Inferior parietal cortex (tissue), 1 donor: ENCODE data around the gene MYL5.
"Not testable (repeated sequence)": the region's sequence is repeated elsewhere in the genome, so short reads cannot be mapped to it uniquely, and the experiment has no call there.

ENCODE experiments used
- DNase-seq: peaks from one replicate; pipeline ENCODE4 v3.0.0-alpha.2; 2016; ENCODE audit errors: extremely low spot score

MYL5 gene, protein sequence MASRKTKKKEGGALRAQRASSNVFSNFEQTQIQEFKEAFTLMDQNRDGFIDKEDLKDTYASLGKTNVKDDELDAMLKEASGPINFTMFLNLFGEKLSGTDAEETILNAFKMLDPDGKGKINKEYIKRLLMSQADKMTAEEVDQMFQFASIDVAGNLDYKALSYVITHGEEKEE

GRCh38 chr4:674172-675035 lies at the start of gene MYL5, which contains the start of gene ATP5ME:
MYL5 (plus strand) TSS chr4:674542; CDS start chr4:678027, 3,485 bp downstream.
ATP5ME (minus strand) TSS chr4:674276; CDS start chr4:674247, 29 bp downstream.
- DNase-seq: peak; percentile 96

GRCh38 chr4:624705-625590 lies 49.4 kb upstream of the MYL5 start, which contains the start of gene PDE6B:
PDE6B (plus strand) TSS chr4:625573; CDS start chr4:625627, 54 bp downstream.
- DNase-seq: no peak

GRCh38 chr4:625631-626161 lies 48.6 kb upstream of the MYL5 start:
- no peak for DNase-seq

- no peak for DNase-seq
Observed at GRCh38 chr4:626201-627091, 47.9 kb upstream of the MYL5 start.

DNA sequence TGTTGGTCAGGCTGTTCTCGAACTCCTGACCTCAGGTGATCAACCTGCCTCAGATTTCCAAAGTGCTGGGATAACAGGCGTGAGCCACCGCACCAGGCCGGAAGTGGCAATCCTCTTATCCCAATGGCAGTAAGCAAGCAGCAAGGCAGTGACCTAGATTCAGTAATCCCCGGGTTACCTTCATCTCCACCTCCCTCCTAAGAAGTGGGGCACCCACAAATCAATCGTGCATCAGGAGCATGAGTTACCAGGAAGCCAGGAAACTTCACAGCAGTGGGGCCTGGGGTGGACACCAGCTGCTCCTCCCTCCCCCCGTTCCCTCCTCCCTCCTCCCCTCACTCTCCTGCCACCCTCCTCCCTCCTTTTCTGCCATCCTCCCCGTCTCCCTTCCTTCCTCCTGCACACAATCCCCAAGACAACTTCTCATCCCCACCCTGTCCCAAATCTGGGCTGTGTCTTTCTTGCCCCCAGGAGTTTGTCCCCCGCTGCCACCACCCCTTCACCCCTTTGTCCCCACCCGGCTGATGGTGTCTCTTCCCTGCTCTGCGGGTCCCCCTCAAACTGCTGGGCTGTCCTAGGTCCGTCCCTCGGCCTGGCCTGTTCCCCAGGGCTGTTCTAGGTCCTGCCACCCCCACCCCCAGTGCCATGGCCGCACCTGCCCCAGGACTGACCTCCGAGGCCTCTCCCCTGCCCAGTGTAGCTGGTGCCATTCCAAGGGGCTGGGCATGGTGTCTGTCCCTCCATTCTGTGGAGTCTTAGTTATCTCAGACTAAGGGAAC lies 46.8 kb upstream of the MYL5 start:
- DNase-seq: no peak

GRCh38 chr4:628311-628741 lies 46.0 kb upstream of the MYL5 start:
- DNase-seq: no peak

- DNase-seq: no peak
Observed at GRCh38 chr4:628821-629635, 45.3 kb upstream of the MYL5 start.

DNA sequence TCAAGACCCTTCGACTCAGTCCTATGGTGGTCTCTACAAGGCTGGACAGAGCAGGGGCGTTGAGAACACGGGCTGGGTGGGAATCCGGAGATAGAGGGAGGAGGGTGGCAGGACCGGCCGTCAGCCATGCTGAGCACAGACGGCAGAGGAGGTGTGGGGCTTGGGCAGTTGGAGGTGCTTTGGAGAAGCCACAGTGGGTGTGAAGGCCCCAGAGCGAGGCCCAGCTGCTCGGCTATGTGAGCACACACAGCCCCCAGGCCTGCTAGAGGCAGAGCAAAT lies 44.8 kb upstream of the MYL5 start:
- no peak for DNase-seq

GRCh38 chr4:629915-630641 lies 44.3 kb upstream of the MYL5 start:
- no peak for DNase-seq

DNA sequence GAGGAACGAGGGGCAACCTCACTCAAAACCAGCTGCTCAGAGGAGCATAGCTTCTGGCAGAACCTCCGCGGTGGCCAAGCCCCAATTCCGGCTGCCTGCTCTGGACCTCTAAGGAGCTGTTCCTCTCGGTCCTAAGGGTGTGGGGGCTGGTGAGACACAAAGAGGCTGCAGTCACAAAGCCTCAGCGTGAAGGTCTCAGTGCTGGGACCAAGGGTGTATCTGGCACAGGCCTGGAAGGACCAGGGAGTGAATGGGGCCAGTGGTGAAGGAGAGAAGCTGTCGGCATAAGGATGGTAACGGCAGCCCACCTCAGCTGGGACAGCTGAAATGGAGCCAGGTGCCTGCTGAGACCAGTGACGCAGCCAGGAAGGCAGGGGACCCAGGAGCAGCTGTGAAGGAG lies 43.7 kb upstream of the MYL5 start:
- no peak for DNase-seq

- DNase-seq: no peak
Observed at GRCh38 chr4:632196-632790, 42.0 kb upstream of the MYL5 start.

DNA sequence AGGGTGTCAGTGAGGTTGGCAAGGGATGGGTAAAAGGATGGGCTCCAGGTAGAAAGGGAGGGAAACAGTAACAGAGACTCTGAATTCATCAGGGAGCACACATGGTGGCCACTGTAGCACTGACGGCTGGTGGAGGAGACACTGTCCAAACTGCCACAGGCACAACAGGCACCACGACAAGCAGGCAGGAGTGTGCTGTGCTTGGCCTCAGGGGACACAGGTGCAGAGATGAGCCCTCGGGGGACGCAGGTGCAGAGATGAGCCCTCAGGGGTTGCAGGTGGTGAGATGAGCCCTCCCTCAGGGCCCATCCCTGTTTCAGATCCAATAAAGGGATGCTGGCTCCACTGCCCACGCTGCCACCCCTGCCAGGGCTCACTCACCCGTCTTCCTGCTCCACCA lies 41.4 kb upstream of the MYL5 start:
- no peak for DNase-seq

DNA sequence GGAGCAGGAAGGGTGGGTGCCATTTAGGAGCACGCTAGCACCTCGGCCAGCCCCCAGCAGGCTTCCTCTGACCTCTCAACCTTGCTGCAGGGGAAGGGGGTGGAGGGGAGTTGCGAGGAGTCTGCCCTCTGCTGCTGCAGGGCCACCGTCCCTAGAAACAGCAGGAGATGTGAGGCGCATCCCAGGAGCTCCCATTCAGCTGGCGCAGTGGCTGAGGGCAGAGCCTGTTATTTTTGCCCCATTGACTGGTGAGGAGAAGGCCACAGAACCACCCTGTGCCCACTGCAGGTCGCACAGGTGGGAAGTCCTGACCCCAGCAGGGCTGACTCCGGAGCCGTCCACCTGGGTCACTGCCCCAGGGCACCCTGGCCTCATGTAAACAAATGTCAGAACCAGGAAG lies 40.9 kb upstream of the MYL5 start:
- no peak for DNase-seq

GRCh38 chr4:633976-634598 lies 40.3 kb upstream of the MYL5 start:
- DNase-seq: no peak

GRCh38 chr4:634599-634985 lies 39.8 kb upstream of the MYL5 start:
- DNase-seq: no peak

DNA sequence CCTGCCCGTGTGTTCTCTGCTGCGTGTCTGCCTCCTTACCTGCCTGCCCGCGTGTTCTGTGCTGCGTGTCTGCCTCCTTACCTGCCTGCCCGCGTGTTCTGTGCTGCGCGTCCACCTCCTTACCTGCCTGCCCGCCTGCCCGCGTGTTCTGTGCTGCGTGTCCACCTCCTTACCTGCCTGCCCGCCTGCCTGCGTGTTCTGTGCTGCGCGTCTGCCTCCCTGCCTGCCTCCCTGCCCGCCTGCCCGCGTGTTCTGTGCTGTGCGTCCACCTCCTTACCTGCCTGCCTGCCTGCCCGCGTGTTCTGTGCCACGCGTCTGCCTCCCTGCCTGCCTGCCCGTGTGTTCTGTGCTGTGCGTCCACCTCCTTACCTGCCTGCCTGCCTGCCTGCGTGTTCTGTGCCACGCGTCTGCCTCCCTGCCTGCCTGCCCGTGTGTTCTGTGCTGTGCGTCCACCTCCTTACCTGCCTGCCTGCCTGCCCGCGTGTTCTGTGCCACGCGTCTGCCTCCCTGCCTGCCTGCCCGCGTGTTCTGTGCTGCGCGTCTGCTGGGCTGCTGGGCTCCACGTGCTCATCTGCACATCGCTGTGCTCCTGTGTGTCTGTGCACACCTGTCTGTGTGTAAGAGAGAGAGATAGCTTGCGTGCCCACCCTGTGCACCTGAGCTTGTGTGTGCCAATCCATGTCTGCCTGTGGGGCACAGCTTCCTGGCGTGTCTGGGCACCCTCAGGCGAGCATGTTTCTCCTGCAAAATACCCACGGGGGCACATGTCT lies 39.1 kb upstream of the MYL5 start:
- DNase-seq: not testable (repeated sequence)
